ENCODE results near the gene TRPM3.

Gene TRPM3

GRCh38 chr9:70594386-70594944 lies 527.0 kb downstream of the TRPM3 start:
- TF ChIP-seq CTCF (IDR thresholded peaks at IDR 0.05; ENCODE audit: low read depth, low read length, missing control alignments), result no peak
- H3K4me3 ChIP-seq (replicated peaks; ENCODE audit: low read depth, low read length), result no peak overlapping the region
- DNase-seq (ENCODE audit: extremely low read depth, low read depth), result no peak

- no peak overlapping the region for H3K4me3 ChIP-seq (replicated peaks; ENCODE audit: low read depth, low read length)
- no peak for TF ChIP-seq CTCF (IDR thresholded peaks at IDR 0.05; ENCODE audit: low read depth, low read length, missing control alignments)
- DNase-seq (ENCODE audit: extremely low read depth, low read depth), result no peak
Measured at GRCh38 chr9:70593241-70593640, 528.2 kb downstream of the TRPM3 start.

GRCh38 chr9:70590315-70590677 lies 531.1 kb downstream of the TRPM3 start:
- no peak for DNase-seq (ENCODE audit: extremely low read depth, low read depth)
- H3K4me3 ChIP-seq (replicated peaks; ENCODE audit: low read depth, low read length), result no peak overlapping the region
- no peak for TF ChIP-seq CTCF (IDR thresholded peaks at IDR 0.05; ENCODE audit: low read depth, low read length, missing control alignments)

GRCh38 chr9:70589571-70590314 lies 531.7 kb downstream of the TRPM3 start:
- no peak for DNase-seq (ENCODE audit: extremely low read depth, low read depth)
- TF ChIP-seq CTCF (IDR thresholded peaks at IDR 0.05; ENCODE audit: low read depth, low read length, missing control alignments), result no peak
- no peak overlapping the region for H3K4me3 ChIP-seq (replicated peaks; ENCODE audit: low read depth, low read length)

GRCh38 chr9:70588999-70589398 lies 532.4 kb downstream of the TRPM3 start:
- TF ChIP-seq CTCF (IDR thresholded peaks at IDR 0.05; ENCODE audit: low read depth, low read length, missing control alignments), result no peak
- DNase-seq (ENCODE audit: extremely low read depth, low read depth), result no peak

GRCh38 chr9:70588381-70588780 lies 533.0 kb downstream of the TRPM3 start:
- no peak for TF ChIP-seq CTCF (IDR thresholded peaks at IDR 0.05; ENCODE audit: low read depth, low read length, missing control alignments)
- no peak for DNase-seq (ENCODE audit: extremely low read depth, low read depth)

More at GRCh38 chr9:70588999-70589398, 532.4 kb downstream of the TRPM3 start:
- H3K4me3 ChIP-seq (replicated peaks; ENCODE audit: low read depth, low read length), result no peak overlapping the region

More at GRCh38 chr9:70588381-70588780, 533.0 kb downstream of the TRPM3 start:
- H3K4me3 ChIP-seq (replicated peaks; ENCODE audit: low read depth, low read length), result no peak overlapping the region
